HG02798 (cell line): ENCODE results near the gene BMPR2.
"Not testable (repeated sequence)": the region's sequence is repeated elsewhere in the genome, so short reads cannot be mapped to it uniquely, and the experiment has no call there.

Experiments
- ATAC-seq: cut with Tn5 transposase; IDR thresholded peaks from one replicate; pipeline ENCODE4 v1.9.1; 2021; ENCODE audit warnings: mild to moderate bottlenecking; ENCODE audit not compliant: unreplicated experiment, poor library complexity

BMPR2 gene

DNA sequence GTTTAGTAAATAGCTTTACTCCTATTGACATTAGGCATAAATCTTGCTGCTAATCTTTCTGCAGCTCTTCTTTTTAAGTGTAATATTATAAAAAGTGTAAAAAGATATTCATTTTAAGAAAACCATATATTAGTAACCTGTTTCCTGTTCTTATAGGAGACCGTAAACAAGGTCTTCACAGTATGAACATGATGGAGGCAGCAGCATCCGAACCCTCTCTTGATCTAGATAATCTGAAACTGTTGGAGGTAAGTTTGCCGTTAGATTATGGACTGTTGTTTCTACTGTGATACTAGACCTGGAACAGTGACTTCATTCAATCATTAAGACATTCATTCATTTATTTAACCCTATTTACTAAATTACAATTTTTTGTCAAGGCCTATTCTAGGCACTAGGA, 138.6 kb downstream of the BMPR2 start:
- ATAC-seq: no peak

DNA sequence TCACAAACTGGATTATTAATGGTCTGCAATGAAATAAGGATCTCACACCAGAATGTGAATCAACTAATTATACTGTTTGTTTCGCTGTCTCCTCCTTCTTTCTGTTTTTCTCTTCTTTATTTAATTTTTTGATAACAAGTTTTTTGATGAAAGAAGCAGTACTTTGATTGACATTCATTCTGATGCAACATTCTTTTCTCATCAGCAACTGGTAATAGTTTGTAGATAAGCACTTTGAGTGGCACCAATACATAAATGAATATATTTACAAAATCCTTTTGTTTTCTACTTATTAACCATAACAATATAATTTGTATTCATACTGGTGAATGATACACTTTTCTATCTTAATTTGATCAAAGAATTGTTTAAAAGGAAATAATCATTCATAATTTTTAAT, 143.3 kb downstream of the BMPR2 start:
- ATAC-seq: no peak

- no peak for ATAC-seq
Observed at GRCh38 chr2:202521470-202521869, 145.3 kb downstream of the BMPR2 start.

DNA sequence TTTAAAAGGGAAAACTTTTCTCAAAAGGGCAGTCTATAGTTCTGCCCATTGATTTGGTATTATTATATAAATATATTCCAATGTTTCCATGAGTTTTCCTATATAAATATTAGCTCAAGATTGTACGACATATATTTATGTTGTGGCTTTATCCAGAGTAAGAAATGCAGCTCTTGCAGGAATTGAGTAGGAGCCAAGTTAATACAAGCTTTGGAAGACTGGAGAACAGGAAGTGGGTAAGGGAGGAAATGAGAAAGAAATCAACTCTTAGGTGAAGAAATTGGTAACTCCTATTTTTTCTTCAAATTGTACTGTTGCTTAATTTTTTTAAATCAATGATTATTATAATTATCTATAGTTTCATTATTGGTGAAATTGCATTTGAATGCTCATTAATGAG, 153.3 kb downstream of the BMPR2 start:
- ATAC-seq: no peak

DNA sequence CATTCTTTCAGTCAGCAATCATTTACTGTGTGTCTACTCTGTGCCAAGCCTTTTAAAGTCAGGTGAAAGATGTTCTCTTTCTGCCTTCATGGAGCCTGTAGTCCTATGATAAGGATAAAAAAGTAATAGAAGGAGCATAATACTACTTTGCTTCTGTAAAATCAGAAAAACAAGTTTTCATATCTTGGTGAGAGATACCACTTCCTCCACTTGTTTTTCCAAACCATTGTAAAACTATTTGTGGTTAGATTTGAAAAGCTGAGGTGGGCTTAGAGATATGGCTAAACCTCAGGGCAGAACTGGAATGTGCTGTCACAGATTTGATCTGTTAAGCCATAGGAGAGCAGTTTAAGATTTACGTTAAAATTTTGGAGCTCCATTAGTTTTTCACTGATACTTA, 153.9 kb downstream of the BMPR2 start:
- no peak for ATAC-seq

GRCh38 chr2:202535290-202535689, 159.2 kb downstream of the BMPR2 start:
- not testable (repeated sequence) for ATAC-seq

DNA sequence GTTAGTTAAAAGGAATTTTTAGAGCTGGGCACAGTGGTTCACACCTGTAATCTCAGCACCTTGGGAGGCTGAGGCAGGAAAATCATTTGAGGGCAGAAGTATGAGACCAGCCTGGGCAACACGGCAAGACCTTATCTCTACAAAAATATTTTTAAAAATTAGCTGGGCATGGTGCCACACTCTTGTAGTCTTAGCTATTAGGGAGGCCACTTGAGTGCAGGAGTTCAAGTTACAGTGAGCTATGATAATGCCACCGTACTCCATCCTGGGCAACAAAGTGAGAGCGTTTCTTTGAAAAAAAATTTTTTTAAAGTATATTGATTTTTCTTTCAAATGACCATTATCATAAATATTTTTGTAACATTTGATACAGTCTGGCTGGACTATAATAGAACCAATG, 165.0 kb downstream of the BMPR2 start:
- no peak for ATAC-seq

- ATAC-seq: no peak
Observed at GRCh38 chr2:202542142-202542541, 166.0 kb downstream of the BMPR2 start.

- ATAC-seq: no peak
Observed at GRCh38 chr2:202545523-202545922, 169.4 kb downstream of the BMPR2 start.

- no peak for ATAC-seq
Observed at GRCh38 chr2:202545931-202546330, 169.8 kb downstream of the BMPR2 start.

DNA sequence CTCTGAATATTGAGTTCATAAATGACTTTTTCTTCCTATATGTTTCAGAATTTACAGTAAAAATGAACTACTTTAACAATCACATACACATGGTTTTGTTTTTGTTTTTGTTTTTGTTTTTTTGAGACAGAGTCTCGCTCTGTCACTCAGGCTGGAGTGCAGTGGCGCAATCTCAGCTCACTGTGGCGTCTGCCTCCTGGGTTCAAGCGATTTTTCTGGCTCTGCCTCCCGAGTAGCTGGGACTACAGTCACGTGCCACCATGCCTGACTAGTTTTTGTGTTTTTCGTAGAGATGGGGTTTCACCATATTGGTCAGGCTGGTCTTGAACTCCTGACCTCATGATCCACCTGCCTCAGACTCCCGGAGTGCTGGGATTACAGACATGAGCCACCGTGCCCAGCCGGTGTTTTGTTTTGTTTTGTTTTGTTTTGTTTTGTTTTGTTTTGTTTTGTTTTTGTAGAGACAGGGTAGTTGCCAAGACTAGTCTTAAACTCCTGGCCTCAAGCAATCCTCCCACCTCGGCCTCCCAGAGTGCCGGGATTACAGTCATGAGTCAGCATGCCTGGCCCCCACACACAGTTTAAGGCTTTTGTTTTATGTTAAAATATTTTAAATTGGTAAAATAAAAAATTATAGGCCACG, 170.5 kb downstream of the BMPR2 start:
- ATAC-seq: not testable (repeated sequence)

GRCh38 chr2:202548240-202548639, 172.1 kb downstream of the BMPR2 start:
- ATAC-seq: no peak

- not testable (repeated sequence) for ATAC-seq
Observed at GRCh38 chr2:202551000-202551399, 174.9 kb downstream of the BMPR2 start.

- no peak for ATAC-seq
Observed at GRCh38 chr2:202555356-202555755, 179.2 kb downstream of the BMPR2 start.

- no peak for ATAC-seq
Observed at GRCh38 chr2:202560200-202560599, 184.1 kb downstream of the BMPR2 start.

DNA sequence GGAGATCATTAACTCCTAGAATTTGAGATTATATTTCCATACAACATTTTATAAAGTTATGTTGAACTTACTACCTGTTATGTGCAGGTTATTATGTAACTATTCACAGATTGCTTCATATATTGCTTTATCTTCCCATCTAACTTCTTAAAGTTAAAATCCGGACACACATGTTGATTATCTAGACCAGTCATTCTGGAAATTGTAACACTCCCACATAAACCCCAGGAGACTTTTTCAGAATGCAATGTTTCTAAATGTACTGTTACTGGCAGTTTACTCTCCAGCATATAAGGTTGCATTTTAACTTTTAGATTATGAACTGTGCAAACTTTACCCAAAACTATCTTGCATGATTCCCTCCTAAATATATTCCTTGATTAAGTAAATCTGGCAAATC, 188.1 kb downstream of the BMPR2 start:
- no peak for ATAC-seq

GRCh38 chr2:202566286-202566685, 190.2 kb downstream of the BMPR2 start:
- ATAC-seq: no peak

DNA sequence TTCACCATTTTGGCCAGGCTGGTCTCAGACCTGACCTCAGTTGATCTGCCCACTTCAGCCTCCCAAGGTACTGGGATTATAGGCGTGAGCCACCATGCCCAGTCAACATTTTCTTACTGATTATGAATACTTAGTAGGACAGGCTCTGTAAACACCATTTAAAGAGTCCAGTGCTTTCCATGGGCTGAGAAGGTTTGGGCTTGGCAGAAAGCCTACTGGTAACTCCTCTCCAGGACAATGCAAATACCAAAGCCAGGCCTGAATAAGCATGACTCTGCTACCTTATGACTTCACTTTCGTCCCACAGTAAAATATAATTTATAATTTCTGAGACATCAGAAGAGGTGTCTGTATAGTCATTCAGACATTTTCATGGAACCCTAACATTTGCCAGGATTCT, 198.4 kb downstream of the BMPR2 start:
- no peak for ATAC-seq

DNA sequence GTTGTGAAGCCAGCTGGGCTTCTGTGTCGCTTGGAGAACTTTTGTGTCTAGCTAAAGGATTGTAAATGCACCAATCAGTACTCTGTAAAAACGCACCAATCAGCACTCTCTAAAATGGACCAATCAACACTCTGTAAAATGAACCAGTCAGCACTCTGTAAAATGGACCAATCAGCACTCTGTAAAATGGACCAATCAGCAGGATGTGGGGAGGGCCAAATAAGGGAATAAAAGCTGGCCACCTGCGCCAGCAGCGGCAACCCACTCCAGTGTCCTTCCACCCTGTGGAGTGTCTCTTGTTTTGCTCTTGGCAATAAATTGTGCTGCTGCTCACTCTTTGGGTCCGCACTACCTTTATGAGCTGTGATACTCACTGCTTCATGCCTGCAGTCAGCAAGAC, 199.1 kb downstream of the BMPR2 start:
- not testable (repeated sequence) for ATAC-seq

GRCh38 chr2:202577250-202578183, 201.4 kb downstream of the BMPR2 start:
- ATAC-seq: no peak

DNA sequence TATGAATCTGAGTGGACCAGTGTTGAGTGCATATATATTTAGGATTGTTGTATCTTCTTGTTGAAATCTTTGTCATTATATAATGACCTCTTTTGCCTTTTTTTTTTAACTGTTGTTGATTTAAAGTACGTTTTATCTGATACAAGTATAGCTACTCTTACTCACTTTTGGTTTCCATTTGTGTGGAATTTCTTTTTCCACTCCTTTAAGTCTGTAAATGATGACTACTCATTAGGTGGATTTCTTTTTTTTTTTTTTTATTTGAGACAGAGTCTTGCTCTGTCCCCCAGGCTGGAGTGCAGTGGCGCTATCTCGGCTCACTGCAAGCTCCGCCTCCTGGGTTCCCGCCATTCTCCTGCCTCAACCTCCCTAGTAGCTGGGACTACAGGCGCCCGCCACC, 206.7 kb downstream of the BMPR2 start:
- ATAC-seq: not testable (repeated sequence)
